ENCODE data around the gene FARSA.
"Not testable (repeated sequence)": the region's sequence is repeated elsewhere in the genome, so short reads cannot be mapped to it uniquely, and the experiment has no call there.

FARSA gene

GRCh38 chr19:12937093-12937926 lies 3.8 kb upstream of the FARSA start:
- DNase-seq (ENCODE audit: low read depth): no peak

GRCh38 chr19:12936582-12936981 lies 3.1 kb upstream of the FARSA start:
- DNase-seq (ENCODE audit: low read depth): no peak

GRCh38 chr19:12935071-12935470 lies 1.6 kb upstream of the FARSA start:
- DNase-seq (ENCODE audit: low read depth): no peak

GRCh38 chr19:12932392-12933286 lies 872 bp downstream of the FARSA start:
- no peak for DNase-seq (ENCODE audit: low read depth)

DNA sequence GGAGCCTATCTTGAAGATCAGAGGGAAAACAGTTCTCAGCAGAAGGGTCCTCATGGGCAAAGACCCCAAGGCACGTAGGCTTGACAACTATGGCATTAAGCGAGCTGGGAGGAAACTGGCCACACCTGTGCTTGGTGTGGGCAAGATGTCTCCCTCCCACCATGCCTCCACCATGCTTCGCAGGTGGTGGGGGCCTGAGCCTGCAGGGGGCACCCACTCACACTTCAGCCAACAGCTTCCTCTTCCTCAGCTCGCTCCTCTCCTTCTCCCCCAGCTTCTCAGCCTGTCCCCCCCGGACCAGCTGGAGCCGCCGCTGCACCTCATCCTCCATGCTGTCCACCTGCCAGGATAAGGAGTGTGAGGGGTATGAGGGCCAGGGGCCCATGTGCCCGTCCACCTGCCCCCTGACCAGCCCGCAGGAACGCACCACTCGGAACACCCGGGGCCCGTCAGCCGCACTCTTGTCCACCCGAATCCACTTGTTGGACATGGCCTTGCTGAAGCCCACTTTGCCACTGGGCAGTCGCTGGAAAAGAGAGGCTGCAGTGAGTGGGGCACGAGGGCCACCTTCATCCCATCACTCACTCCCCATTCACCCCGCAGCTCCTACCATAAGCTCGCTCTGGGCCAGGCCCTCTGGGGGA lies 3.4 kb downstream of the FARSA start:
- no peak for DNase-seq (ENCODE audit: low read depth)

GRCh38 chr19:12924621-12925310 lies 8.7 kb downstream of the FARSA start:
- DNase-seq (ENCODE audit: low read depth): no peak

DNA sequence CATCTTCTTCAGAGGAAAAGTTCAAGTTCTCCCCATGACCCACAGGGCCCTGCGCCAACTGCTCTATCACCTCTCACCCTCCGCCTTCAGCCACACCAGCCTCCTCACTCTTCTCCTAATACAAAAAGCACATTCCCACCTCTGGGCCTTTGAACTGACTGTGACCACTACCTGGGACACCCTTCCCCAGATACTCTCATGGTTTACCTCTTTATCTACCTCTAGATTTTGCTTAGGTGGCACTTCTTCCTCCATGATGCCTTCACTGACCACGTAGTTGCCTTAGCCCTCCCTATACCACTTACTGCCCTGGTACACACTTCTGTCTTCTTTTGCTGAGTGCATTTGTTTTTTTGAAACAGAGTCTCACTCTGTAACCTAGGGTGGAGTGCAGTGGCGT lies 10.6 kb downstream of the FARSA start:
- no peak for DNase-seq (ENCODE audit: low read depth)

GRCh38 chr19:12921047-12921446 lies 12.5 kb downstream of the FARSA start:
- no peak for DNase-seq (ENCODE audit: low read depth)

GRCh38 chr19:12918253-12918652 lies 15.3 kb downstream of the FARSA start:
- DNase-seq (ENCODE audit: low read depth): no peak

GRCh38 chr19:12915860-12916259 lies 17.7 kb downstream of the FARSA start:
- not testable (repeated sequence) for DNase-seq (ENCODE audit: low read depth)

- no peak for DNase-seq (ENCODE audit: low read depth)
Observed at GRCh38 chr19:12913851-12914690, 19.4 kb downstream of the FARSA start.

- no peak for DNase-seq (ENCODE audit: low read depth)
Observed at GRCh38 chr19:12913011-12913561, 20.4 kb downstream of the FARSA start.

- no peak for DNase-seq (ENCODE audit: low read depth)
Observed at GRCh38 chr19:12912571-12912970, 20.9 kb downstream of the FARSA start.

GRCh38 chr19:12907166-12907565 lies 26.3 kb downstream of the FARSA start:
- DNase-seq (ENCODE audit: low read depth): no peak

GRCh38 chr19:12899891-12900518 lies 33.5 kb downstream of the FARSA start:
- no peak for DNase-seq (ENCODE audit: low read depth)

DNA sequence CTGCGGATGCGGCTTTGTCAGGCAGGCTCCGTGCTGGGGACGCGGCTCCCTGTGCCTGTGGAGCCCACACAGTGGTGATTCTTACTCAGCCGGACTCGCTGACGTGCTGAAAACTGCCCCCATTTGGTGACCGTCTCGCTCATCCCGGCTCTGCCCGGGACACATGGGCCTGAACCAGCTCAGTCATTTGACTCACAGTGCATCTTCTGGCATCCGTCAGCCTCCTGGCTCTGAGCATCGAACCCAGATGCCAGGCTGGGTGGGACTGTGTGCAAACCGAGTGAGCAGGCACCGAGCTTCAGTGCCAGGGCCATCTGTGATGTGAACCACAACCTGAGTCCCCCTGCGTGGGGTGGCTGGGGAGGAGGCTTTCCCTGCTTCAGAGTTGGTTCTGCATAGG lies 37.1 kb downstream of the FARSA start:
- DNase-seq (ENCODE audit: low read depth): no peak

DNA sequence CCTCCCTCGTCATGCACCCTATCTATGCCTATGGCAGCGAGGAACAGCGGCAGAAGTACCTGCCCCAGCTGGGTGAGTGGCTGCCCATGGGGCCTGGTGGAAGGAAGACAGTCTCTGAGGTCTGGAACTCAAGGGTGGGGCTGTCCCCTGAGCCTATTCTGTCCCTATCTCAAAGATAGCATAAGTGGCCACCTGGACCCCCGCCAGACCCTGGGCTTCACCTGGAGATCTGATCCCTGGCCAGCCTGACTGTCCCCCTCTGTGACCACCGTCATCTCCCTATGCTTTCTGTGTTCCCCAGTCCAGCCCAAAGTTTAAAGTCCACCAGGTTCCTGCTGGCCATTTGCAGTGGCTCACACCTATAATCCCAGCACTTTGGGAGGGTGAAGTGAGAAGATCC lies 39.9 kb downstream of the FARSA start:
- no peak for DNase-seq (ENCODE audit: low read depth)

GRCh38 chr19:12891553-12892021 lies 41.9 kb downstream of the FARSA start:
- DNase-seq (ENCODE audit: low read depth): no peak

DNA sequence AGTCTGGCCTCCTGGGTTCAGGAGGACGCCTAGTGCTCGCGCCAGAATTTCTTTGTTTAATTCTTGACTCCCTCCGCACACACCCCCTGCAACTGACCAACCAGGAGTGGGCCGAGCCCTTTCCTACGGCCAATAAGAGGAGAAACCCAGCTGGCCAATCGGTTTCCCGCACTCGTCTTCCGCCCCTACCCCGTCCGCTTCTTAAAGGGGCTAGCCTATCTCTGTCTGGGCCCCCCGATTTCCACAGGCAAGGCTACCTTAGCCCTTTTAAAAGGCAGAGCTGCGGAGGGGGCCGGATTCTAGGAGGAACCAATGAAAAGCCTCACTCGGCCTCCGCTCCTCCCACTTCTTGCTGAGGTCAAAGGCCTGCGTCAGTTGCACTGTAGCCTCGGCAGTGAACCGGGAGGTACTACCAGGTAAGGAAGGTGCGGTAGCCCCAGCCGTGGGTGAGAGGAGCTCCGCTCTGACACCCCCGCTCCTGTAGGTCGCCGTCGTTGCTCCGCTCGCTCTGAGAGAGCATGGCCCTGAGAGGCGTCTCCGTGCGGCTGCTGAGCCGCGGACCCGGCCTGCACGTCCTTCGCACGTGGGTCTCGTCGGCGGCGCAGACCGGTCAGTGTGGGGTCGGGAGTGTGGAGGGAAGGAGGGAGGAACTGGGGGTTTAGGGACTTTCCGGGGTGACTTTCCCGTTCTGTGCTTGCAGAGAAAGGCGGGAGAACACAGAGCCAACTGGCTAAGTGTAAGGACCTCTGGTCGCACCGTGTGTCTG lies 42.5 kb downstream of the FARSA start, which contains the start of gene GCDH:
GCDH (plus strand) TSS at position 374 of the 766 bp plus-strand sequence; CDS start at position 519, 145 bp downstream.
- peak; percentile 95 for DNase-seq (ENCODE audit: low read depth)

Measured in activated gamma-delta T cell treated with anti-CD3 and anti-CD28 coated beads, Interleukin-2, amount 50 U/mL, for 16 hours (primary cell).